Measurements from ENCODE around the gene TBCK.

The TBCK gene

DNA sequence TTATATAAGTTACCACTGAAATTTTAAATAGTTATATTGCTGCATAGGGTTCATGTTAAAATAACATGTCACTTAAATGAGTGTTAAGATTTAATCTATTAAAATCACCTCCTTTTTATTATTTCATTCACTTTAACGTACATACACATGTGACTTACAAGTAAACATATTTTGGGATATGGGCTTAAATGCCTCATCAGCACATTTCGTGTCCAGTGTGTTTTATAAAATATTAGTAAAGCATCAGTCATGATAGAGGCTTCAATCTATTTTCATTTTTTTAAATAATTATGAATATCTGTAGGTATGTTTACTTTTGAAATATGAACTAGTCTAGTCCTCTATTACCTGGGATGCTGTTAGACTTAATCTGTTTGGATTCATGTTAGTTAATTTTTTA is 277.1 kb downstream of the TBCK start:
- no peak for DNase-seq (ENCODE audit: low read depth)

- no peak for DNase-seq (ENCODE audit: low read depth)
Observed at GRCh38 chr4:106038012-106038411, 278.0 kb downstream of the TBCK start.

- DNase-seq (ENCODE audit: low read depth) = no peak
Observed at GRCh38 chr4:106036848-106037247, 279.2 kb downstream of the TBCK start.

DNA sequence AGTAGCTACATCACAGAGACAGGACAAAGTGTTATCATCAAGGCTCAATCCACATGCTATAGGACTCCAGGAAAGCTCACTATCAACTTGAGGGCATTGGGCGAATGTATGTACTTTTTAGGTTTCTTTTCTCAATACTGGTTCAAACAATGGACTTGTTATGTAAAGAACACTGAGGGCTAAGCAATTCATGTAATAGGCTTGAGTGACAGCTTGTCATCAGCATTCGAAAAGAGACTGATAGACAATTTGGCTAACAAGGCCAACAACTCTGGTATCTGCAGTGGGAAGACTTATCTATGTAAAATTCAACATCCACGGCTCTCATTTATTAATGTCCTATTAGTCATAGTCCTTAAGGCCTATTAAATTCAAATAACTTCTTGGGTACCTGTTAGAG is 279.7 kb downstream of the TBCK start:
- DNase-seq (ENCODE audit: low read depth) = no peak

GRCh38 chr4:106035204-106035603 is 280.8 kb downstream of the TBCK start:
- DNase-seq (ENCODE audit: low read depth) = no peak

- no peak for DNase-seq (ENCODE audit: low read depth)
Observed at GRCh38 chr4:106034751-106035150, 281.3 kb downstream of the TBCK start.

- peak; percentile 58 for DNase-seq (ENCODE audit: low read depth)
Observed at GRCh38 chr4:106034220-106034619, 281.8 kb downstream of the TBCK start.

DNA sequence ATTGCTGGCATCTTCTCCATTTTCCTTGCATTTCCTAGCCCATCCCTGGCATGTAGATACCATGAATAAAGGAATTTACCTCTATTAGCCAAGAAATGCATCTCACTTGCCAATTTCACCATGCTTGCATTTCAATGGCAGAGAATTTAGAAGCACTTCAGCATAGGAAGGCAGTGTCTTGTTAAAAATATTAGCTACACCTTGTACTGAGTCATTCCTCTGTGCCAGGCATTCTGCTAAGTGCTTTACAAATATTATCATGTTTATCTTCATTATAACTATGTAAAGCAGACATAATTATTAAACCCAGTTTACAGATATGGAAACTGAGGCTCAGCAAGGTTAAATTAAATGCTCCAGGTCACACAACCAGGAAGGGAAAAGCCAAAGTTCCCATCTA is 282.5 kb downstream of the TBCK start:
- DNase-seq (ENCODE audit: low read depth) = no peak

- peak; percentile 64 for DNase-seq (ENCODE audit: low read depth)
Observed at GRCh38 chr4:106032851-106033286, 283.1 kb downstream of the TBCK start.

DNA sequence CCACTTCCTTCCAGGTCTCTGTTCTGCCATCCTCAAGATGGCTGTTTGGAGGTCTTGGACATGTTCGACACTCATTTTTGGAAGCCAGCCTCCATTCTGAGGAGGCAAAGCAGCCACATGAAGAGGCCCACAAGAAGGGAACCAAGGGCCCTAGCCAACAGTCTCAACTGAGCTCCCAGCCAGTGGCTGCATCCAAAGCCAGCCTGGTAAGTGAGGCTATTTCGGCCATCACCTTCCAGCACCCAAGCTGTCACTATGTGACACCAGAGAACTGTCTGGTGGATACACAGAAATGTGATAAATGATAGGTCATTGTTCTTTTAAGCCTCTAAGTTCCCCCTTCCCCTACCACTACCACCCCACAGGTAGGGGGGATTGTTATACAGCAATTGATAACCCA is 293.6 kb downstream of the TBCK start:
- DNase-seq (ENCODE audit: low read depth) = no peak

DNA sequence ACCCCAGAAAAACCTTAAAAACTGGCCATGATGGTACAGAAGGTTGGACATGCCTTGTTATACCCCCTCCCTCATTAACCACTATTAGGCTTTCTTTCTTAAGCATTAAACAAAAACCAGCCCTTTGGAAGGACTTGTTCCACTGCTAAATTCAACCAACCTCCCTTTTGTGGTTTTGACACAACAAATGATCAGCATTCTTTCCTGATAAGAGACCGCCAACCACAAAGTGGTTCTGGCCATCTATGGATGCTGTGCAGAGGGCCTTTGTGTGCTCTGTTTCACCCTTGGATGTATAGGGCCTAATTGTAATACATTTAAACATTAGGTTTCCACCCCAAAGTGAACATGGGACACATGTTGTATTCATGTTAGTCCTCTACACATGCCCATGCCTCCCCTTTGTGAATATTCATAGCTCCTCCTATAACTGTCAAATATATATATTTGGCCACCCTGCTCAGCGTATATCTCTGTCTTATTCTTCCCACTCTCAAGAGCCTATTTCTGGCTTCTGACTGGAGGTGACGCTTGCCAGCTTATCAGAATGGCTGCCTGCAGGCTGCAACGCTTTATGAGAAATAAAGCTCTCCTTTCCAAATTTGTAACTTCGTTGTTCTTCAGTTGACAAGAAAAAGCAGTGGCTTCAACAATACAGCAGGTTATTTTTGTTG is 294.1 kb downstream of the TBCK start:
- DNase-seq (ENCODE audit: low read depth) = no peak

- peak; percentile 89 for DNase-seq (ENCODE audit: low read depth)
Observed at GRCh38 chr4:106019771-106020170, 296.2 kb downstream of the TBCK start.

GRCh38 chr4:106017975-106018374 is 298.0 kb downstream of the TBCK start:
- no peak for DNase-seq (ENCODE audit: low read depth)

DNA sequence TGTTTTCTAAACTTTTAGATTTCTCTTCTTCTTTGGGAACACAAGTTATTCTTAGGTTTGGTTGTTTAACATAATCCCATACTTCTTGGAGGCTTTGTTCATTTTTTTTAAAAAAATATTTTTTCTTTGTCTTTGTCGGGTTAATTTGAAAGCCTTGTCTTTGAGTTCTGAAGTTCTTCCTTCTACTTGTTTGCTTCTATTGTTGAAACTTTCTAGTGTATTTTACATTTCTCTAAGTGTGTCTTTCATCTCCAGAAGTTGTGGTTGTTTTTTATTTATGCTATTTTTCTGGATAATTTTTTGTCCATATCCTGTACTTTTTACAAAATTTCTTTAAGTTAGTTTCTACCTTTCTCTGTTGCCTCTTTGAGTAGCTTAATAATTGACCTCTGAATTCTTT is 304.6 kb downstream of the TBCK start:
- DNase-seq (ENCODE audit: low read depth) = no peak

GRCh38 chr4:106010761-106011160 is 305.2 kb downstream of the TBCK start:
- DNase-seq (ENCODE audit: low read depth) = no peak

DNA sequence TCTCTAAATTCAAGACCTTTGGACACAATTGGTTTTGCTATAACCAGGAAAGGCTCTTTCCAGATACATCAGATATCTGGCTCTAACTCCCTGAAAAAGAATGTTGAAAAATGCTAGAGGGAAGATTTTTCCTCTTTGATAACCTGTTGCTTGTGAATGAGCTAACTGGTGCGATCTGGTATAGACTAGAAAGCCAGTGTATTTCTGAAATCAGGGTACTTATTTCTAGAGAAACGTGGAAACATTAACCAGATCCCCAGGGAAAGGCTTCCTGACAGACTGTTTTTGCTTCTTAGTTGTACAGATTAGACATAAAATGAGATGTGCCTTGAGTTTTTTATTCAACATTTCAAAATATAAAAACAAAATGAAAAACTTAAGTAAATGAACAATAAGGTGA is 313.0 kb downstream of the TBCK start:
- no peak for DNase-seq (ENCODE audit: low read depth)

DNA sequence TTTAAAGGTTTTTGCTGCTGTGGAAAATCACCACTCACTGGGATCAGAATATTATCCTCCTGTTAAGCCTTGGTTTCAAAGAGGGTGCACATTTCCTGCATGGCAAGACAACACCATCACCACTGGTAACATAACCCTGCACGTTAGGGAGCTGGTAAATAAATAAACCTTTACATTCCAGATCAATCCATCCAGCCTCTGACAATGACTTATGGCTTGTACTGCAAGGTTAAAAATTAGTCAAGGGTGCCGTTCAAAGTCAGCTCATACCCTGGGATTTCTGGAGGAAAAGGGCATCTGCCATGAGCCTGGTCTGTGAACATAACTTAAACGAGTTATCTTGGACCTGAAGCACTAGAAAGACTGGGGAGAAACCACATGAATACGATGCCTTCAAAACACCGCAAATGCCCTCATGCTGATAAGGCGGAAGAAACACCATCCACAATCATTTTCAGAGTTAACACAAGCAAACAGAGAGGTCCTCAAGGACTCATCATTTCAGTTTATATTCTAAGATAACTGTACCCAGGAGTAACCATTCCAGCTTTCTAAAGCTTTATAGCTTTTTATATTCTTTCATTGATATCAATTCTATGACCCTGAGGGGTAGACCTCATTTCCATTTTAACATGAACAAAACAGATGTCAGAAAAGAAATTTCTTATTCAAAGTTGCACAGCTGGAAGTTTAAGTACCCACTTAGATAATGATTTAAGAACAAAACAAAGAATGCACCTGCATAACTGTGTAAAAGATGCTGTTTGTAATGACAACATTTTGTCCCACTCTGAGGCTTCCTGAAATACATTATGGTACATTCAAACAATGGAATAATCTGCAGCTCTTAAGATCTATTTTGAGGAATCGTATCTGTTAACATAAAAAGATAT is 317.6 kb downstream of the TBCK start:
- no peak for DNase-seq (ENCODE audit: low read depth)

DNA sequence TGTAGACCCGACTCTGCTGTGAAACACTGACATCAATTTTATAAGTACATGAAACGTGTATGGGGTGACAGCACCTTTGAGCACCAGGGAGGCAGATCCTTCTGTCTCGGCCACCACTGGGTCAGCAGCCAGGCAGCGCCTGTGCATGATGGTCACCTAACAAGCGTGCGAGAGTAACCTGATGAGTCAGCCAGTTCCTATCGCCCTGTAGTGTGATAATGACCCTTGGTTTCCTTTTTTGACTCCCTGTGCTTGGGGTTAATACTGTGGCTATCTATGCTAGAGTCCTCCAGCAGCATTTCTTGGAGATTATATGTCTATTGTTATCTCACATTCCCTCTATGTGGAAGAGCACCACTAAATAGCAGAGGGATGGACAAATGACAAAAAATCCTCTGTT is 319.2 kb downstream of the TBCK start:
- DNase-seq (ENCODE audit: low read depth) = no peak

DNA sequence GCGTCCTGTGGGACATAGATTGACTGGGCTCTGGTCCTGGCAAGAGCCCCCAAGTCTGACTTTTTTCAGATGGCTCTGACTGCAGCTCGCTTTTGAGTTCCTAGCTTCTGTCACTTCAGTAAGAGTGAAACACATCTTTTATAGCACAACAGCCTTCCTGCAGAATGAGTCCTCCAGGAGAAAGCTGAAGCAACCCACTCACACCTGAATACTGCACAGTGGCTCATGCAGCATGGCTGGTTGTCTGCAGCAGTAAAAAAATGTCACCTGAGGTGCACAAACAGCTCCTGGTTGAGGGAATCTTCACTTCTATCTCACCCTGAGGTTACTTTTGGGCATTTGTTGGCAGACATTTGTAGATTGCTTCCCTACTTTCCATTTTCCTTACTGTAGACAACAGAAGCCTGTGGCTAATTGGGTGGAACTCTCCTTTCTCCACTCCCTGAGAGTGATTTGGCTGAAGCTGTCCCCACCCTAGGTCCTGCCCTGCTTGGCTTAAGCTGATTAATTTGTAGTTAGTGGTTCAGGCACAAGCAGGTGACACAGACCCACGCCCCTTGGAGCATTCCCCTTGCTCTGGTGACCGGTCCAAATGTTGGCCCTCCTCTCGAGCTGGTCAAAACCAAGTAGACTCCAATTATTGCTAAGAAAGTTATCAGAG is 321.0 kb downstream of the TBCK start:
- DNase-seq (ENCODE audit: low read depth) = no peak

GRCh38 chr4:105994061-105994460 is 321.9 kb downstream of the TBCK start:
- DNase-seq (ENCODE audit: low read depth) = peak; percentile 18

DNA sequence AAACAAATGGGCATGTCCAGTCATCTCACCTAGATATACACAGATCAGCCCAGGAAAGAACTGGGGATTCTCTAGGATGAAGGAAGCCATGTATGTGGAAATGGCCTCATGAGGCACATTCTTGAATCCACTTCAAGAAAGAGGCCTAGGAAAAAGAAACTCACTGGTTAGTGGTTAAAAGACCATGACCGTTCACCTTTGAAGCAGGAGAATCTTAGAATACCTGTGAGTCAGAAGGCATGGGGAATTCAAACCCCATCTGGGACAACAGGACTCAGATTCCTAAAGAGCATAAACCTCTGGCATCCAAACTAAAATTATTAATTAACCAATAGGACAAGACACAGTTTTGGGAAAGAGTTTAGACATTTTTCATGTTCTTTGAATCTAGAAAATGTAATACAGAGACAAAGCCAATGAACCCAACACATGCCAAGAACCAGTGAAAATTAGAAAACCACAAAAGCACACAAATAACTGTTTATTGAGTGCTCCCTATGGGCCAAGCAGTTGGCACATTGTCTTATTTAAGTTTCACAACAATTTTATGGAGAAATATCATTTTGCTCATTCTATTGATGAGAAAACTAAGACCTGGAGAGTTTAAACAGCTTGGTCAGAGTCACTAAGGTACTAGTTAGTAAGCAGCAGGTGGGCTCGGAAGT is 323.2 kb downstream of the TBCK start:
- DNase-seq (ENCODE audit: low read depth) = no peak

DNA sequence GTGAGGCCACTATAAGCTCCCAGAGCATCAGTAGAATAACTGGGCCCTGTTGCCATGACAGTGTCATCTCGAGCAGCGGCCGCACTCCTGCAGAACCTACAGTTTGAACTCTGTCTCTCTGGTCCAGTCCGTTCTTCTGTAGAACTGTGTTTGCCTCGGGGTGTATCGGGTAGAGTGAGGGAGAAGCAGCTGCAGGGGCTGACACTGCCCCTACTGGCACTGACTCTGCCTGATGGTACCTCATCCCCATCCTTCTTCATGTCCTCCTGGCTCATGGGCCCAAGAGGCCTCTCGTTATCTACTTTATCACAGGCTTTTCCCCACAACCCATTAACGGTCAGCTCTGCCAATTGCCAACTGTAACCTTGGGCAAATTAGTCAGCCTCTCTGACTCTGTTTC is 324.3 kb downstream of the TBCK start:
- DNase-seq (ENCODE audit: low read depth) = no peak

All from GM04504 (cell line).